DMS153 treated with DMSO at 0.1 percent for 48 hours (cell line): ENCODE results near the gene TMEM178A.
"Not testable (repeated sequence)": the region's sequence is repeated elsewhere in the genome, so short reads cannot be mapped to it uniquely, and the experiment has no call there.

ENCODE experiments used
- DNase-seq: peaks from one replicate; lab custom pipeline; 2025; ENCODE audit not compliant: unreplicated experiment; lab: John Stamatoyannopoulos, UW

TMEM178A gene

DNA sequence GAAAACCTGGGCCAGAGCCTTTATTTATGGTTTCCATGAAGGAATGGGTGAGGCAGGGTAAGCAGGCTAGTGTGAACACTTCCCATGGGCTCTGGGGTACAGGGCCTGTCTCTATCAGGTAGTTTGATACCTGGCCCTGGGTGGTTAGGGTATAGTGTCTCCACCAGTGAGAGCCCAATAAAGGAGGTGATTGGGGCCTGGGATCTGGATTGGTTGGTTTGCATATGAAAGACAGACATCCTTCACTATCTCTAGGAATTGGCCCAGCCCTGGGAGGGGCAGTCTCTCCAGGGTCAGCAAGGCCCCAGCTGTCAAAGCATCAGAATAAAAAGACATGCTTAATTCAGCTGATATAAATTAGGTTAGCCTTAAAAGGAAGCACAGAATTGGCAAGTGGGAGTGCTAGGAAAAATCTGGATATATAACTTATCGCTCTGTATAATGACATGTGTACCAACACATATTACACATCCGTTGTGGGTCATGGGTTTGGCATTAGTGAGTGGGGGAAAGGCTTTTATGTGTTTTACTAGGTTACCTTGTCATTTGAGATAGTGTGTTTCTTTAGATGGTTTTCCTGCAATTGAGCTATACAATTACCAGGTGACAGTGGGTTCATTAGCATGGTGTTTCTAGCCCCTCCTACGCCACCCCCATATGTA, 18.5 kb upstream of the TMEM178A start:
- no peak for DNase-seq

DNA sequence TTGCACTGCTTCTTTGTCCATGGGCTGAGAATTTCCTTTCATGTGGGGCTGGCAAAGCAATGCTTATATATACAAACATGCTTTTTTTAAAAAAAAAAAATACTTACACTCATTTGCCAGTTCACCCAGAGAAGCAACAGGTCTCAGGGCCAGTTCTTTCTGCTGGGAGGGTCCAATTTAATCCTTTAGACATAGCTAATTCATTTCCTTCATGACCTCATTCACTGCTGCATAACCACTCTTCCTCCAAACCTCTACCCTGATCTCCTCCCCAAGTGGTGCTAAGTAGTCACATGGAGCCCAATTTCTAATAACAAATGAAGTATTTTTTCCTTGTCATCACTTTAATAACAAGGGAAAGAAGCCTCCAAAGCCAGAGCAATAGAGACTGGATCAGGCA, 17.1 kb upstream of the TMEM178A start:
- DNase-seq, result no peak

DNA sequence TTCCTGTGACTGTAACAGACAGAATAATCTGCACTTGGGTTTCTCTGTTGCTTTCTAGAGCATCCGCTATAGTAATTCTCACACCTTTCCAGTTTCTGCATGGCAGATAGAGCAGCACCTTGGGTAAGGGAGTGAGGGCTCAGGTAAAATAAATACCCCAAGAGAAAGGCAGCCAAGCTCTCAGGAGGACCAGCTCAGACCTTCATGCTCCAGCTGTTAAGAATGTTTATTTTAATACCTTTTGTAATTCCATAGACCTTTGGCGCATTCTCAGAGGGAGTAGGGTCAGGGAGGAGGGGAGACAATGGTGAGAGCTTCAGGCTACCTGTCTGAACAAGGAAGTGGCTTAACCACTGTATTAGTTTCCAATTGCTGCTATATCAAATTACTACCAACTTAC, 16.2 kb upstream of the TMEM178A start:
- no peak for DNase-seq

DNA sequence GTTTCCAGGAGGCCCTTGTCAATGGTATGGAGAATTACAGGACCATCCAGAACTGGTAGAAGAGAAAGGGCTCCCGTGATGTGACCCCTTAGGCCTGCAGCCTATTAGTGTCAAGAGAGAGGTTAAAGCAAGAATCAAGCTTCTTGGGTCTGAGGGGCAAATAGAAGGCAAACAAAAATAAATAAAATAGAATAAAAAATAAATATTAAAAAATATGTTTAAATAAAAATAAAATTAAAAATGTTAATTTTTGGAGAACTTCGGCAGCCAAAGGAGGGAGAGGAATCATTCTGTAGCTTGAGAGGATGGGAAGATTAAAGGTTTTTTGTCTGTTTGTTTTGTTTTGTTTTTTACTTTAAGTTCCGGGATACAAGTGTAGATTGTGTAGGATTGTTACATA, 15.2 kb upstream of the TMEM178A start:
- no peak for DNase-seq

DNA sequence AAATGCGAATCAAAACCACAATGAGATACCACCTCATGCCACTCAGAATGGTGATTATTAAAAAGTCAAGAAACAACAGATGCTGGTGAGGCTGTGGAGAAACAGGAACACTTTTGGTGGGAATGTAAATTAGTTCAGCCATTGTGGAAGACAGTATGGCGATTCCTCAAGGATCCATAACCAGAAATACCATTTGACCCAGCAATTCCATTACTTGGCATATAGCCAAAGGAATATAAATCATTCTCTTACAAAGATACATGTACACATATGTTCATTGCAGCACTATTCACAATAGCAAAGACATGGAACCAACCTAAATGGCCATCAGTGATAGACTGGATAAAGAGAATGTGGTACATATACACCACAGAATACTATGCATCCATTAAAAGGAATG, 9.5 kb upstream of the TMEM178A start:
- not testable (repeated sequence) for DNase-seq

DNA sequence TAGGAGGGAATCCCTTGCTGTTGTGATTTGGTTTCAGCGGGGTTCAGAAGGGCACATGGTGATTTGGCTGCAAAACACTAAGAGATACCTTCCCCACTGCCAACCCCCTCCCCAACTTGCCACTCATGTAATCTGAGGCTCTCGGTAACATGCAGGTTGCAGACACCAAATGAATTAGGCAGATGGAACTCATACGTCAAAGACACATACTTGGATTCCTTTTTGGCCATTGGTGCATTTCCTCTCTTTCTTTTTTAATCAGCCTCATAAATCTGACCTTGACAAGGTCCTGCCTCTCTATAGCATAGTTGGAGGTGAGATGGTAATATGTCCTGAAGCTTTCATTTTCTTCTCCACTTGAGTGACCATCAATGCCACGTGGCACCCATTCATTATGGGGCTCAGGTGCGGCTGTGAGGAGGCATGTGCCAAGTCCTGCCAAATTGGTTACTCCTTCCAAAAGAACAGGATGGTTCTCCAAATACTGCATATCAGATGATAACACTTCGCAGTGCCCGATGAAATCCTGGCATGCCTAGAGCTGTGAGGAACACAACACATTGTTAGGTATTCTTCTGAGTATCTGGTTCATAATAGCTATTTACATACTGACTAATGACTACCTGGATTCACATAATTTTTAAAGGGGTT, 8.3 kb upstream of the TMEM178A start:
- DNase-seq, result no peak

DNA sequence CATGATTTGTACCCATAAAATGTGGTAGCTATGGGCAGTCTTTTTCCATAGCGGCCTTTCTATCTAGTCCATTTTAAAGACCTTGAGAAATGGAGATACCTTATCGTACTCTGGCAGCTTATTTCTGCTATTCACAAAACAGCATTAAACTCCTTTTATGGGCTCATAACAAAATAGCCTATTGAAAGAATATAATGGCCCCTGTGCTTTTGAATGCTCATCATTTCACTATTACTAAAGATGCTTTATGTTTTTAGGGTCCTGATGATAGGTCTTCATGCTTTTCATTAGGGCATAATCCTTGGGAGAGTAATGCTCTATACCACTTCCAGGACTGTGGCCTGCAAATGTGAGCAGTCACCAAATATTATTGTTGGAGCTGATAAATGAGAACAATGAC, 7.3 kb upstream of the TMEM178A start:
- no peak for DNase-seq

DNA sequence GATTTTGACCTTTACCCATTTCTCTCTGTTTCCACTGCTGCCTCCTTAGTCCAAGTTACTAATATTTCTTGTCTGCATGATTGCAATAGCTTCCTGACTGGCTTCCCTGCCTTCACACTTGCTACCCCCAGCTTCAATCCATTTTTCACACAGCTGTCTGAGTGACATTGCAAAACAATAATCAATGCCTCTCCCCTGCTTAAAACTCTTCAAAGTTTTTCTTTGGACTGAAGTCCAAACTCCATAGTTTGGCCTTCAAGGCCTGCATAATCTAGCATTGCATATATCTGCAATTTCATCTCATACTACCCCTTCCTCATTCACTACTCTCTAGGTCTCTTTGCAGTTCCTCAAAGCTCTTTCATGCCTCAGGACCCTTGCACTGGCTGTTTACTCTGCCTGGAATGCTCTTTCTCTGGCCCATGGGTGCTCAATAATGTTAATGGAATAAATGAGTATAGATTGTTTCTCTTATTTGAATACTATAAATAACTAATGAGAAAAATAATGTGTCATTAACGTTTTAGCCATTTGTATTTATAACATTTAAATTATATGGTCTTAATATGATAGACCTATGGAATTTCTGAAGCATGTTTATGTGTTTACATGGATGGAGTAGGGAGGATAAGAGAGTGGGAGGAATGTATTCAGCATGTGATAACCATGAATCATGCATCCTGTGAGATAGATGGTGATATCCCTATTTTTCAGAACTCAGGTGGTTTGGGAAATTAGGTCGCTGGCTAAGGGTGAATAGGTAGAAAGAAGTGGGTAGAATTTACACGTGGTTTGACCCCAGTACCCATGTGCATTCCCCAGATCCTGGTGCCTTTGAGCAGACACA, 5.7 kb upstream of the TMEM178A start:
- DNase-seq, result no peak

DNA sequence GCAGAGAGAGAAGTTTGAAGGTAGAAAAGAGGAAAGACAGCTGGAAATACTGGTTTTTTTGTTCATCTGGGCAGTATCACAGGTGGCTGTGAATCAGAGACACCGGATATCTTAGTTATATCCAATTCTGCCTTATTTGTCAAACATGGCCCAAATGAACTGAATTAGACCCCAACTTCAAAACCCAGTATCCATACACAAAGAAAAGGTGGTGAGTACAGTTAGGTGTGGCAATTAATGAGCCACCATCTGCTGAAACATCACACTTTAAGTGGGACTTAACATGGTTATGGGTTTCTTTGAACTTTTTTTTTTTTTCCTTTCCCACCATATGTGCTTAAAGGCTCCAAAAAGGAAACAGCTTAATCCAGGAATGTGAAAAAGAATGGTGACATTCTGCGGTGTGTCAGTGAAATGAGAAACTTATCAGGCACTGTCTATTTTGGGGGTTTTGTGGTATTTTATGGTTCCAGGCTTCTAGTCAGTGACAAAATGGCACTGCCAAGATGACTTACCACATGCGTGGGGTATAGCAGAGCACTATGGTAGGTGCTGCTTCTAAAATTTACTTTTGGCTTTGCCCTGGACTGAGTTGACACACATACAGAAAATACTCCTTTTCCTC, 5.0 kb upstream of the TMEM178A start:
- no peak for DNase-seq

DNA sequence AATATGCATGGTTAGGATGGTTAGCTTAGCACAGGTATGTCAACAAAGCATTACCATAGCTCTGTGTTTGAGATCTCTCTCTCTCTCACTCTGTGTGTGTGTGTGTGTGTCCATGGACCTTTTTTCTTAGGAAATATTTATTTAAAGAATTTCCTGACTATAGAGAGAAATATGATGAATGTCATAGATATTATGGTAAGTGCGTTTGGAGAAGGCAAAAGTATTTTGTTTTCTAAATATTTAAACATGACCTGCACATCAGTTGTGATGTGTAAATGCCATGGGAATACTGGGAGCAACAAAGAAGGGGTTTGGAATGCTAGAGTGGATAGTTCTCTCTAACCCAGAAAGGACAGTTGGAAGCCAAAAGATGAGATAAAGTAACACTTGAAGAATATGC, 3.9 kb upstream of the TMEM178A start:
- no peak for DNase-seq

DNA sequence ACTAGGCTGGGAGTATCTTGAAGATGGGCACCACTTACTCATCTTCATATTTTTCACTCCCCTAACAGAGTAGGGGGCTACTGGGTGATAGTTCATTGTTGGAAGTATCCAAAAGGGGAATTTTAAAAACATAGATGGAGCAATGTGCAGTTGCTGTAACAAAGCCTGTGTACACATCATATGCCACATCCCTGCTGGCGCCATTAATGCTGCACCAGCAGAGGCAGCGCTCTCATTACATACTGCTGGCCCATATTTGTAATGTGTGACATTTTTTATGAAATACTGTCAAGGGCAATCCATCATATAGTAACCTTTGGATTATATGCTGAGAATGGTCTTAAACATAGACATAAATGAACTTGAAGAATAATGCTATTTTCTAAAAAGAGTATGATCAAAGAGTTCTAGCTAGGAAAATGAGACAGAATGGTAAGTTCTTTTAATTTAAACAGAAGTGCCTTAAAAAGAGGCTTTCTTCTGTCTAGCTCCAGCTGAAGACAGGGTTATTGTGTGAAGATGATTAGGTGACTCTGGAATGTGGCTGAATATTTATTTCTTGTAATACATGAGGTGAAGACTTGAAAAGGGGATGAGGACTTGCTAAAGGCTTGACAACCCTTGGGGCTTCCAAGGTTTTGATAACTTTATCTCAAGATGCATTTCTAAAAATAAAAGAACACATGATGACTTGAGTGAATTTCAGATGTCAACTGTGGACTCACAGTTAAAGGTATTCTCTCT, 2.4 kb upstream of the TMEM178A start:
- no peak for DNase-seq

DNA sequence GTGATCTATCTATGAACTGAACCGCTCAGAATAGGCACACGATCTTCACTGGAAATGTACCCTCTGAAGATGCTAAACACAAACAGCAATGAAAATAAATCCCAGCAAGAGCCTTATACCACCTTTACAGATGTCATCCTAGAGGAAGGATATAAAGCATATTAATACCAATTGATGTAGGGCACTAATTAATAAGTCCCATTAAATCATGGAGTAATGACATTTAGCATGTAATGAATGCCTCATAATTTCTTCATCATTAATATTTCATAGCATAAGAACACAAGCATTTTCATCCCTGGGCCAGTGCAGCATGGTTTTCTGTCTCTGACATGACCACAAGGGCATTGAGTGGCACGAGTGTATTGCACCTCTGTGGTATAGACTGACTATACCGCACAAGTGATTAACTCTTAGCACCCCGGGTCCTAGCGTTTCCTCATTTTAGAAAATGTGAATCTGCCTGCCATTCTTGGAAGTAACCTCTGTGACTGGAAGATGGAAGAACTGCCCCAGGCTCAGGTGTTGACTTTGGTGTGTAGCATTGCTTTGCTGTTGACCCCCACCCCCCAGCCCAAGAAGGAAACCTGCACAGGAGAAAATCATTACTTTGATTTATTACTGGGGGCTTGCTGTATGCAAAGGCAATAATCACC, 1.4 kb upstream of the TMEM178A start:
- DNase-seq, result no peak

DNA sequence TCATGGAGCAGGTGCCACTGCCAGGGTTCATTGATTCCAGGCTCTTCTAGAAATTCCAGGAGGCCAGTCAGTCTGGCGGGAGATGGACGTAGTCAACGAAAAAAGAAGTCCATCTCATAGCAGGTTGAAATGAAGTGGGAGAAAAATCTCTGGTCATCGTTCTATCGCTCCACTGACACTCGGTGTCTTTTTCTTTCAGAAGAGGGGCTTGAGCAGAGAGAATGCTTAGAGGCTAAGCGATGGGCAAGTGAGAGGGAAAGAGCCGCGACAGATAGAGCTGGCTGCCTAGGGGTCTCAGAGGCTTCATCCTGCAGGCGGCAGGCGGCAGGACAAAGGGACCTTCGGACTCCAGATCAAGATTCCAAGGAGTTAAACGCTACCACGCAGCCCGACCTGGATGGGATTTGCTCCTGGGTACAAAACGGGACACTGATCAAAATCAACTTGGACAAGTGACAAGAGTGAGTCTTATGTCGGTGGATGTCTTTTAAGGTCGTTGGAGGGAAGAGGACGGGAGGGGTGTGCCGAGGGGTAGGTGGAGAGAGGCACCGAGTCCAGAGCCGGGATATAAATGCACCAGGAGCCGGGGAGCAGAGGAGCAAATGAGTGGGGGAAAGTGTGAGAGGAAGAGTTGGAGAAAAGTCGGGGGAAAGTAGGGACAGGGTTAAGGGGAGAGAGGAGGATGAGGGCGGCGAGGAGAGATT, 677 bp upstream of the TMEM178A start:
- no peak for DNase-seq

DNA sequence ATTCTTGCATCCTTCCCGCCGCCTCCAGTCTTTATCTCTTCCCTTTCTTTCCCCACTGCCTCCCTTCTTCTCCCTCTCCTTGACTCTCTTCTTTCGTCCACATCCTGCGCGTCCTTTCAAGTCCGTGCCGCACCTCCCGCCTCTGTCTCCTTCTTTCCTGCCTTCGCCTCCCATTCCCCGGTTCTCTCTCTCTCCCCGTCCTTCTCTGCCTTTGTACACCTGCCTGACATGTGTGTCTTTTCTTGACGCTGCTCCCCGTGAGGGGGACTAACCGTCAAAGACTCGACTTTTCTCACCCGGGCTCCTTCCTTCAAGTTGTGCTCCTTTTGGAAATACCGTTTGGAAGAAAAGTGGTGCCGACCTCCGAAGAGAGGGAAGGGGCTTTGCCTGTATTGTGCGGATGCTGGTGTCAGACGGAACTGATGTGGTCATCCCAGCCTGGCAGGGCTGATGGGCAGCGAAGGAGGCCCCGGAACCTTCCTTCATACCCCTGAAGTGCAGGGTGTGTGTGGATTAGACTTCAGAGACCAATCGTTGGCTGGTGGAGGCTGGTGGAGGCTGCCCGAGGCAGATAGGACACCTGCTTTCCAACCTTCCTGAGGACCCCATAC, 879 bp downstream of the TMEM178A start:
- DNase-seq, result no peak

DNA sequence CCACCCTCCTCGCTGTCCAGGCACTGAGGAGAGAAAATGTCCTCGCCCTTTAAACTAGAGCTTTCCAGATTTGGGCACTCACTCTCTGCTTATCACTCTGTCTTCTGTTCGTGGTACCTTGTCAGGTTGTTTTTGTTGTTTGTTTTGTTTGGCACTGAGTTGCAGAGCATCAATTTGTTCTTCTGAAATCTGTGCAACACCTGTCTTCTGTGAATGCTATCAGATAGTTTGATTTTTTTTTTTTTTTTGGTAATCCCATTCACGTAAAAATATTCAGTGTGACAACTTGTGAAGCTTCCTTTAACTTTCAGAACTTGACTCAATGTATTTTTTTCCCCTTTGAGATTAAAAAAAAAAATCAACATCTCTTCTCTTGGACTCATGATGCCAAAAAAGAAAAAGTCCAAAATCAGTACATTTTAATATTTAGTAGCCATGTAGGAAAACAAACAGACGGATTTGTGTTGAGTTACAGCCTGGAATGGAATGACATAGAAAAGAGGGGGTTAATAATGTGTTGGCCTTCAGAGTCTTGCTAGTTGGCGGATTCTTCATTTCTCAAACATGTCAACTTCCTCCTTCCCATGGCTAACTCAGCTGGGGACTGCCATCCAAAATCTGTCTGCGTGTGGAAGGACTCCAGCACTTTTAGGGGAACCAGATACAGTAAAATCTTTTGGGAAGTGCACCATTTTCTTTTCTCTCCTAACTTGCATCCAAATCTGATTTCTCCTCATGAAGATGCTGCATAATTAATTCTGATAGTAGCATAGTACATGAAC, 1.6 kb downstream of the TMEM178A start:
- no peak for DNase-seq

DNA sequence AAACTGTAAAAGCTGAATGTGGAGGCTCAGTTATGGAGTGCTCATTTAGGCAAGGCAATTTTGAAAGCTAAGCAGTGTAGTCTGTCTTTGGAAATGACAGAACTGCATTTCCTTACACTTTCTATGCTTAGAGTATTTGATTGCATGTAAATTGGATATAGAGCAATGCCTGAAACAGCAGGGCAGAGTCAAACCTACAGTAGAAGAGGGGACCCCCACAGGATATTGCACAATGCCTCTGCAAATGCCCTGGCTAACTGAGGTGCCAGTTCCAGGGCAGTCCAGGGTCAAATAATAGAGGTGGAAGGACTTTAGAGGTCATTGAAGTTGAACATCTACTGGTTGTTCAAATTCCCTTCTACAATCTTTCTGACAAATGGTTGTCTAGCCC, 2.2 kb downstream of the TMEM178A start:
- DNase-seq, result no peak

DNA sequence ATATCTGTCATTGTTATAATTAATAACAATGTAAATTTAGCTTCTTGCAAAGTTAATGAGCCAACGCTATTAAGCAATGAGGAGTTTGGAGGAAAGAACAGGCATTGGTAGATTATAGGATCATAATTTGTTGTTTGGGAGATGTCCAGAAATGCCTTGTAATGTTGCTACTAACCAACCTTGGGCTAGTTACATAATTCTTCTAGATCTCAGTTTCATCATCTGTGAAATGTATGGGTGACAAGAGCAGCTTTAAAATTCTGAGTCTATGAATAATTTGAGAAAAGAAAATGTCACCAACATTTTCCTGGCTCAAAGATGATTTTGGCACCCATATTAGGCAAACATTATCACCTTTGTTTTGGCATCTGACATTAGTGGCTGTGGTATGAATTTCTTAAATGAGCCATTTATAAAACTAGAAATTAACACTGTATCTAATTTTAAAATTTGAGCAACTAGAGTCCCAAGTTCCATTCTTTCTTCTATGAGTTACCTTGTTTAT, 2.9 kb downstream of the TMEM178A start:
- no peak for DNase-seq

DNA sequence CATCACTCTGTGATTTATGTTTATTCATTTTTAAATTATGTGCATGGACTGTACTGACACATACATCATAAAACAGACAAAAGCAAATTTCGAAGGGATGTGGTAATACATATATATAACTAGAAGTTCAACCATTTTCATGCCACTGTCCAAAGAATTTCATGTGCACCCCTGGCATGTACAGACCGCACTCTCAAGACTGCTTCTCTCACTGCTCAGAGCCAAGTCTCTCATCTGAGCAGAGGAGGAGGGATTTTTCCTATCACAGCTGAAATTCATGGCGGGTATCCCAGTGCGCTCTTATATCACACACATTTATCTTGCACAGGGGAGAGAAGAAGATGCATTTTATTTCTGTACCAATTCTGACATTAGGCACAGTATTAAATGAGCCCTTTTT, 5.9 kb downstream of the TMEM178A start:
- no peak for DNase-seq

DNA sequence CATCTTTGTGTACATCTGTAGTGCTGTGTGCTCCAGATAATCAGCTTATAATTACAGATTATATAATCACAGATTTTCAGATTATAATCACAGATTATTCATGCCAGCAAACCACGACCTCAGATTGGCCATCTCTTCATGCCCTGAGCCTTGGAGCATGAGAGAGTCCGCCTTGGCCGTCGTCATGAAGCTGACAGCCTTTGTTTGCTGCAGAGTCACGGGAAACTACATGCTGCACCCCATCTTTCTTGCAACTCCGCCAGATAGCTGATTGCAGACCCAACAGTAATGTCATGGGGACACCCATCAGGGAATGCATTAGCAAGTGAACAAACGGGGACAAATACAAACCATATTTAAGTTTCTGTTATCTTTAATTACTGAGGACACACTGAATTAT, 7.3 kb downstream of the TMEM178A start:
- DNase-seq, result no peak
